ENCODE measurements around the gene SIAH1. TPM values are rescaled to one million over a fixed set of nuclear protein-coding genes. Genes with fewer than 3 reads are reported as not detected.

SIAH1 gene
- total RNA-seq, 1 donor from 2014 or later: 31.5 TPM

DNA sequence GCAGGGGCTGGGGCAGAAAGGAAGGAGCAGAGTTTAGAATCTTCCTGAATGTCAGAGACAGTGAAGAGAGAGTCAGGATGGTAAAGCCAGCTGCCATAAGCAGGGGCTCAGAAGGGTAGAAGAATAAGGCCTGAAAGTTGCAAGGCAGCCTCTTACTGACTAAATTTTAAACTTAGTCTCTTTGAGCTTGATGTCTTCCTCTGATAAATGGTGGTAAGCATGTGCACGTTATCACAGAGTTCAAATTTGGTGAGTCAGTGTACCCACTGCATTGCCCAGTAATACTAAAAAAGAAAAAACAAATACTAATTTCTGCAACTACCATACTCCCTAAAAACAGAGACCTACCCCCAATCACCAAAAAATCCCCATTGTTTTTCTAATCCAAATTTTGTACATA is 45.2 kb downstream of the SIAH1 start:
- intact Hi-C loops (cut with micrococcal nuclease): no loop called here
- Mint-ChIP-seq H3K27ac (no peak overlapping the region), H3K4me1 (no peaks in the 10 kb centered on the region), H3K4me3 (no peak overlapping the region), H3K9me3 (no peaks in the 10 kb centered on the region), H3K27me3 (no peaks in the 10 kb centered on the region), H3K36me3 (ENCODE audit: low read depth) (peaks cover 77% of the 10 kb centered on the region)
- TF ChIP-seq, protein P1, sequence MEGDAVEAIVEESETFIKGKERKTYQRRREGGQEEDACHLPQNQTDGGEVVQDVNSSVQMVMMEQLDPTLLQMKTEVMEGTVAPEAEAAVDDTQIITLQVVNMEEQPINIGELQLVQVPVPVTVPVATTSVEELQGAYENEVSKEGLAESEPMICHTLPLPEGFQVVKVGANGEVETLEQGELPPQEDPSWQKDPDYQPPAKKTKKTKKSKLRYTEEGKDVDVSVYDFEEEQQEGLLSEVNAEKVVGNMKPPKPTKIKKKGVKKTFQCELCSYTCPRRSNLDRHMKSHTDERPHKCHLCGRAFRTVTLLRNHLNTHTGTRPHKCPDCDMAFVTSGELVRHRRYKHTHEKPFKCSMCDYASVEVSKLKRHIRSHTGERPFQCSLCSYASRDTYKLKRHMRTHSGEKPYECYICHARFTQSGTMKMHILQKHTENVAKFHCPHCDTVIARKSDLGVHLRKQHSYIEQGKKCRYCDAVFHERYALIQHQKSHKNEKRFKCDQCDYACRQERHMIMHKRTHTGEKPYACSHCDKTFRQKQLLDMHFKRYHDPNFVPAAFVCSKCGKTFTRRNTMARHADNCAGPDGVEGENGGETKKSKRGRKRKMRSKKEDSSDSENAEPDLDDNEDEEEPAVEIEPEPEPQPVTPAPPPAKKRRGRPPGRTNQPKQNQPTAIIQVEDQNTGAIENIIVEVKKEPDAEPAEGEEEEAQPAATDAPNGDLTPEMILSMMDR (IDR thresholded peaks at IDR 0.05): no peak
- POLR2A ChIA-PET: no interaction called here
- ATAC-seq (ENCODE audit: low read depth): no peak
- CTCF ChIA-PET: no interaction called here
- DNase-seq: no peak

DNA sequence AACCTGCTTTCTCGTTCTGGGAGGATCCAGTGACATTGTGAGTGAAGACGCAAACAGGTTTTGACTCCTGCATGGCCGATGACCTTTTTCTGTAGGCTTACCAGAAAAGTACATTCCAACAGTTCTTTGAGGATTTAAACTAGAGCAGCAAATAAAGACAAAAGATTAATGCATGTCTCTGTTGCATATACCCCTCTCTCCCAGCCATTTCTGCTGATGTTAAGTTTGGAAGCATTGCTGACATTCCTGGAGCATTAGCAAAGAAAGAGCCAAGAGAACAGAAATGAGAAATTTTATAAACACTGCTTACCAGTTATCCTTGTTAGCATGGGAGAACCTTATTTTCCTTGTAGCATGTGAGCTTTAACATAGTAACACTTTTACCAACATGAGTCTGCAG is 49.3 kb downstream of the SIAH1 start:
- no peaks in the 10 kb centered on the region for H3K27me3 Mint-ChIP-seq
- ATAC-seq (ENCODE audit: low read depth): no peak
- no peaks in the 10 kb centered on the region for H3K9me3 Mint-ChIP-seq
- CTCF ChIA-PET: no interaction called here
- TF ChIP-seq, protein P1 (IDR thresholded peaks at IDR 0.05): no peak
- H3K36me3 Mint-ChIP-seq (ENCODE audit: low read depth): peaks cover 71% of the 10 kb centered on the region
- H3K4me3 Mint-ChIP-seq: no peak overlapping the region
- H3K4me1 Mint-ChIP-seq: no peaks in the 10 kb centered on the region
- POLR2A ChIA-PET: no interaction called here
- H3K27ac Mint-ChIP-seq: no peak overlapping the region
- intact Hi-C loops (cut with micrococcal nuclease): loop anchor here (10.0 kb wide), 1 partner anchor 61 kb away; no protein-coding TSS in a partner anchor
- no peak for DNase-seq

DNA sequence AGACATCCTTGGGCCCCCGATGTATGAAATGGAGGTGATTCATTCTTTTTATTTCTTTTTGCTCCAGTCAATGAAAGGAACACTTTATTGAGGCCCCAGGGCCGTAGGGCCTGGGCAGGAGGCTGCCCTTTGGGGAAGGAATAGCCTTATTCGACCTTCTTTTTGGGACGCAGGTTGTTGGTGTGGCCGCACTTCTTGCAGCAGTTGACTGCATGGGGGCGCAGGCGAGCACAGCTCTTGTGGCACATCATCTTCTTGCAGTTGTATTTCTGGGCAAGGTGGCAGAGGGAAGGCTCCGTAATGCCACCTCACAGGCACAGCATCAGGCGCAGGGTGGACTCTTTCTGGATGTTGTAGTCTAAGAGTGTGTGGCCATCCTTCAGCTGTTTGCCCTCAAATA is 50.9 kb downstream of the SIAH1 start:
- no peak overlapping the region for H3K27ac Mint-ChIP-seq
- POLR2A ChIA-PET: no interaction called here
- TF ChIP-seq, protein P1 (IDR thresholded peaks at IDR 0.05): no peak
- H3K4me1 Mint-ChIP-seq: no peaks in the 10 kb centered on the region
- no peak for DNase-seq
- peaks cover 74% of the 10 kb centered on the region for H3K36me3 Mint-ChIP-seq (ENCODE audit: low read depth)
- intact Hi-C loops (cut with micrococcal nuclease): loop anchor here (10.0 kb wide), 1 partner anchor 60 kb away; no protein-coding TSS in a partner anchor
- no peak for ATAC-seq (ENCODE audit: low read depth)
- CTCF ChIA-PET: interaction anchor here (0.6 kb wide), 1 partner anchor 296 kb away, joined by 3 read pairs; no protein-coding TSS in a partner anchor
- H3K9me3 Mint-ChIP-seq: no peaks in the 10 kb centered on the region
- H3K4me3 Mint-ChIP-seq: no peak overlapping the region
- no peaks in the 10 kb centered on the region for H3K27me3 Mint-ChIP-seq

DNA sequence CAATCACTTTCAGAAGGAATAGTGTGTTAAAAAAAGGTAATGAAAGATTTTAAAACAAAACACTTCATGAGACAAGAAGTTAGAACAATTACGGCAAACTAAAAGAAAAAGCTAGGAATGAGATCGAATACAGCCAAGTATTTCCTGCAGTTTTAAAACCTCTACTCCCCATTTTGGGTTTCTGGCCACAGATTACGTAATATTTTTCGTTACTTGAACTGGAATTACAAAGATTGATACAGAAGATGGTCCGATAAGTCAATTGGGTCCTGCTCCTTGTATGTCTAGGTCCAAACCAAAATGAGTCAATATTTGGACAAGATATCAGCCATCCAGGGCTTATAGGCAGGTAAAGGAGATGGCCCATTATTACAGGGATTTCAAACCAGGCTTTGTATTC is 52.2 kb downstream of the SIAH1 start:
- TF ChIP-seq, protein P1 (IDR thresholded peaks at IDR 0.05): no peak
- intact Hi-C loops (cut with micrococcal nuclease): loop anchor here (10.0 kb wide), 1 partner anchor 58 kb away; no protein-coding TSS in a partner anchor
- H3K4me1 Mint-ChIP-seq: no peaks in the 10 kb centered on the region
- DNase-seq (no peak), ATAC-seq (ENCODE audit: low read depth) (no peak)
- no peaks in the 10 kb centered on the region for H3K27me3 Mint-ChIP-seq
- no peak overlapping the region for H3K27ac Mint-ChIP-seq
- no peaks in the 10 kb centered on the region for H3K9me3 Mint-ChIP-seq
- ChIA-PET POLR2A (no interaction called here), CTCF (no interaction called here)
- peaks cover 70% of the 10 kb centered on the region for H3K36me3 Mint-ChIP-seq (ENCODE audit: low read depth)
- no peak overlapping the region for H3K4me3 Mint-ChIP-seq

DNA sequence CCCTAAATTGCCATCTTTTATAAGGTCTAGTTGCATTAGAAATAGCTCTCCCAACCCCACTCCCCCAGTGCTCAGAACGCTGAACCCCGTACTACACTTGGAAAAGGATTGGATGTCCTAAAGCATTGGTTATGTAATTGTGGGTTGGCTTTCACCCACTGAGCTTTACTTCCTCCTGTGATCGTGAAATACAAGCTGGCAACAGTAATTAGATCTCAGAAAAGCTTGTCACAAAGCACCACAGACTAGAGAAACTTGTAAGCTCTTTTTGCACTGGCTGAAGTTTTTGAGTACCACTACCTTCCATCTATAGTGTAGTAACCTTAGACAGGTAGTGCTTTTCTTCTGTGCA is 54.4 kb downstream of the SIAH1 start:
- CTCF ChIA-PET: no interaction called here
- no peaks in the 10 kb centered on the region for H3K27me3 Mint-ChIP-seq
- intact Hi-C loops (cut with micrococcal nuclease): loop anchor here (10.0 kb wide), 1 partner anchor 56 kb away; no protein-coding TSS in a partner anchor
- no peak for DNase-seq
- peaks cover 57% of the 10 kb centered on the region for H3K36me3 Mint-ChIP-seq (ENCODE audit: low read depth)
- no peak overlapping the region for H3K27ac Mint-ChIP-seq
- POLR2A ChIA-PET: interaction anchor here (0.5 to 1.0 kb wide), 2 partner anchors 13 to 214 kb away, joined by 3 read pairs; no protein-coding TSS in a partner anchor
- no peaks in the 10 kb centered on the region for H3K4me1 Mint-ChIP-seq
- TF ChIP-seq, protein P1 (IDR thresholded peaks at IDR 0.05): no peak
- H3K9me3 Mint-ChIP-seq: no peaks in the 10 kb centered on the region
- no peak for ATAC-seq (ENCODE audit: low read depth)
- H3K4me3 Mint-ChIP-seq: no peak overlapping the region
